ENCODE data around the gene PROCA1. TPM values are rescaled to one million over a fixed set of nuclear protein-coding genes. Genes with fewer than 3 reads are reported as not detected.

Gene PROCA1
- total and polyA plus RNA-seq, 2 of the 13 experiments (the other 11 are each of a cell fraction or from before 2014, with no cell fraction given) = 0.73 to 1.5 TPM

DNA sequence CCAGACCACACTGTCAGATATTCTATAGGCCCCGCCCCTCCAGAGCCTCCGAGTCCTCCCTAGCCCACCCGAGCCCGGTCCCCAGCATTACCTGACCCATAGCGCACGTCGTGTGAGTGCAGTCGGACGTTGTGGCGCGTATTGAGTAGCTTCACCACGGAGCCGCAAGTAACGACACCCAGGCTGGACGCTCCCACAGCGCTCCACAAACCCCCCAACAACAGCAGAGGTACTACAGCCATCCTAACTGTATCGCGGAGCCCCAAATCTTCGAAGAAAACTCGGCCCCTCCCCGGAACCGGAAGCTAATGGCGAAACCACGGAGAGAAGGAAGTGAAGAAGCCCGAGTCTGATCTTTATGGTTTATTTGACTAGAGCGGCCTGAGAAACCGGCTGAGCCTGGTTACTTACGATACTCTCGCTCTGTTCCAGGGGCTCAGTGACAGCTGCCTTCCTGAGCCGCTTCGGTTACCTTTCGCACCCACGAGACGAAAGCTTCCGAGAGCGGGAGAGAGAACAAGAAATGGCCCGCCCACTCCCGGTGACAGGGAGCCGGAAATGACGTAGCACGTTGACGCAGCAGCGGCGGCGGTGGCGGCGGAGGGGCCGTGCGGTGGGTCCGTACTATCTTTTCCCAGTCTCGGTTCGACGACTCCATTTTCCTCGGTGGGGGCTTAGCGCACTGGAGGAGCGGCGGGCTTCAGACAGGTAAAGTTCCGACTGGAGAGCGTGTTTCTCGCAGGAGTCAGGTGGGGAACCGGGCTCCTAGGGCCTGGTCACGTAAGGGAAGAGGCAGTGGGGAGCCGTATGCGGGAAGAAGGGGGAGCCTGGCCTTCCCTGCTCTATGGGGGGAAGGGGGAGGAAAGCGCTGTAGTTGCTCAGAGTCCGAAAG, 49.8 kb downstream of the PROCA1 start, which contains the start of the genes SDF2 and SUPT6H (continued):
- no peak for TF ChIP-seq U2AF2 (IDR thresholded peaks at IDR 0.05; ENCODE audit: low read depth, low read length)
- peak; percentile 97 for TF ChIP-seq ASH2L (IDR thresholded peaks at IDR 0.05; ENCODE audit: insufficient read length, low read depth, low read length)
- TF ChIP-seq, protein P1, sequence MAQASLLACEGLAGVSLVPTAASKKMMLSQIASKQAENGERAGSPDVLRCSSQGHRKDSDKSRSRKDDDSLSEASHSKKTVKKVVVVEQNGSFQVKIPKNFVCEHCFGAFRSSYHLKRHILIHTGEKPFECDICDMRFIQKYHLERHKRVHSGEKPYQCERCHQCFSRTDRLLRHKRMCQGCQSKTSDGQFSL (CRISPR knock-in tag; IDR thresholded peaks at IDR 0.05) = no peak
- TF ChIP-seq, protein P2, sequence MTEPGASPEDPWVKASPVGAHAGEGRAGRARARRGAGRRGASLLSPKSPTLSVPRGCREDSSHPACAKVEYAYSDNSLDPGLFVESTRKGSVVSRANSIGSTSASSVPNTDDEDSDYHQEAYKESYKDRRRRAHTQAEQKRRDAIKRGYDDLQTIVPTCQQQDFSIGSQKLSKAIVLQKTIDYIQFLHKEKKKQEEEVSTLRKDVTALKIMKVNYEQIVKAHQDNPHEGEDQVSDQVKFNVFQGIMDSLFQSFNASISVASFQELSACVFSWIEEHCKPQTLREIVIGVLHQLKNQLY (CRISPR knock-in tag; IDR thresholded peaks at IDR 0.05) = no peak
- TF ChIP-seq HNRNPUL1 (IDR thresholded peaks at IDR 0.05; ENCODE audit: low read depth, low read length) = no peak
- TF ChIP-seq CC2D1A (CRISPR knock-in tag; IDR thresholded peaks at IDR 0.05) = no peak
- TF ChIP-seq, protein P3, sequence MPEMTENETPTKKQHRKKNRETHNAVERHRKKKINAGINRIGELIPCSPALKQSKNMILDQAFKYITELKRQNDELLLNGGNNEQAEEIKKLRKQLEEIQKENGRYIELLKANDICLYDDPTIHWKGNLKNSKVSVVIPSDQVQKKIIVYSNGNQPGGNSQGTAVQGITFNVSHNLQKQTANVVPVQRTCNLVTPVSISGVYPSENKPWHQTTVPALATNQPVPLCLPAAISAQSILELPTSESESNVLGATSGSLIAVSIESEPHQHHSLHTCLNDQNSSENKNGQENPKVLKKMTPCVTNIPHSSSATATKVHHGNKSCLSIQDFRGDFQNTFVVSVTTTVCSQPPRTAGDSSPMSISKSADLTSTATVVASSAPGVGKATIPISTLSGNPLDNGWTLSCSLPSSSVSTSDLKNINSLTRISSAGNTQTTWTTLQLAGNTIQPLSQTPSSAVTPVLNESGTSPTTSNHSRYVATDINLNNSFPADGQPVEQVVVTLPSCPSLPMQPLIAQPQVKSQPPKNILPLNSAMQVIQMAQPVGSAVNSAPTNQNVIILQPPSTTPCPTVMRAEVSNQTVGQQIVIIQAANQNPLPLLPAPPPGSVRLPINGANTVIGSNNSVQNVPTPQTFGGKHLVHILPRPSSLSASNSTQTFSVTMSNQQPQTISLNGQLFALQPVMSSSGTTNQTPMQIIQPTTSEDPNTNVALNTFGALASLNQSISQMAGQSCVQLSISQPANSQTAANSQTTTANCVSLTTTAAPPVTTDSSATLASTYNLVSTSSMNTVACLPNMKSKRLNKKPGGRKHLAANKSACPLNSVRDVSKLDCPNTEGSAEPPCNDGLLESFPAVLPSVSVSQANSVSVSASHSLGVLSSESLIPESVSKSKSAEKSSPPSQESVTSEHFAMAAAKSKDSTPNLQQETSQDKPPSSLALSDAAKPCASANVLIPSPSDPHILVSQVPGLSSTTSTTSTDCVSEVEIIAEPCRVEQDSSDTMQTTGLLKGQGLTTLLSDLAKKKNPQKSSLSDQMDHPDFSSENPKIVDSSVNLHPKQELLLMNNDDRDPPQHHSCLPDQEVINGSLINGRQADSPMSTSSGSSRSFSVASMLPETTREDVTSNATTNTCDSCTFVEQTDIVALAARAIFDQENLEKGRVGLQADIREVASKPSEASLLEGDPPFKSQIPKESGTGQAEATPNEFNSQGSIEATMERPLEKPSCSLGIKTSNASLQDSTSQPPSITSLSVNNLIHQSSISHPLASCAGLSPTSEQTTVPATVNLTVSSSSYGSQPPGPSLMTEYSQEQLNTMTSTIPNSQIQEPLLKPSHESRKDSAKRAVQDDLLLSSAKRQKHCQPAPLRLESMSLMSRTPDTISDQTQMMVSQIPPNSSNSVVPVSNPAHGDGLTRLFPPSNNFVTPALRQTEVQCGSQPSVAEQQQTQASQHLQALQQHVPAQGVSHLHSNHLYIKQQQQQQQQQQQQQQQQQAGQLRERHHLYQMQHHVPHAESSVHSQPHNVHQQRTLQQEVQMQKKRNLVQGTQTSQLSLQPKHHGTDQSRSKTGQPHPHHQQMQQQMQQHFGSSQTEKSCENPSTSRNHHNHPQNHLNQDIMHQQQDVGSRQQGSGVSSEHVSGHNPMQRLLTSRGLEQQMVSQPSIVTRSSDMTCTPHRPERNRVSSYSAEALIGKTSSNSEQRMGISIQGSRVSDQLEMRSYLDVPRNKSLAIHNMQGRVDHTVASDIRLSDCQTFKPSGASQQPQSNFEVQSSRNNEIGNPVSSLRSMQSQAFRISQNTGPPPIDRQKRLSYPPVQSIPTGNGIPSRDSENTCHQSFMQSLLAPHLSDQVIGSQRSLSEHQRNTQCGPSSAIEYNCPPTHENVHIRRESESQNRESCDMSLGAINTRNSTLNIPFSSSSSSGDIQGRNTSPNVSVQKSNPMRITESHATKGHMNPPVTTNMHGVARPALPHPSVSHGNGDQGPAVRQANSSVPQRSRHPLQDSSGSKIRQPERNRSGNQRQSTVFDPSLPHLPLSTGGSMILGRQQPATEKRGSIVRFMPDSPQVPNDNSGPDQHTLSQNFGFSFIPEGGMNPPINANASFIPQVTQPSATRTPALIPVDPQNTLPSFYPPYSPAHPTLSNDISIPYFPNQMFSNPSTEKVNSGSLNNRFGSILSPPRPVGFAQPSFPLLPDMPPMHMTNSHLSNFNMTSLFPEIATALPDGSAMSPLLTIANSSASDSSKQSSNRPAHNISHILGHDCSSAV (CRISPR knock-in tag; IDR thresholded peaks at IDR 0.05; ENCODE audit: borderline replicate concordance) = no peak
- TF ChIP-seq ZNF543 (CRISPR knock-in tag; IDR thresholded peaks at IDR 0.05) = peak; percentile 60; the same call in 1 of the 2 replicates
- TF ChIP-seq, protein P4, sequence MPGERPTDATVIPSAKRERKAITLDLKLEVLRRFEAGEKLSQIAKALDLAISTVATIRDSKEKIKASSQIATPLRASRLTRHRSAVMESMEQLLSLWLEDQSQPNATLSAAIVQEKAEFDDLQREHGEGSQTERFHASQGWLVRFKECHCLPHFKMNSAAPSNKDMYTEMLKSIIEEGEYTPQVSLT (CRISPR knock-in tag; IDR thresholded peaks at IDR 0.05; ENCODE audit: borderline replicate concordance, low read depth) = no peak
- peak; percentile 67; the same call in 1 of the 2 replicates for TF ChIP-seq ZNF225 (CRISPR knock-in tag; IDR thresholded peaks at IDR 0.05)
- TF ChIP-seq DR1 (CRISPR knock-in tag; IDR thresholded peaks at IDR 0.05) = no peak
- TF ChIP-seq, protein P5, sequence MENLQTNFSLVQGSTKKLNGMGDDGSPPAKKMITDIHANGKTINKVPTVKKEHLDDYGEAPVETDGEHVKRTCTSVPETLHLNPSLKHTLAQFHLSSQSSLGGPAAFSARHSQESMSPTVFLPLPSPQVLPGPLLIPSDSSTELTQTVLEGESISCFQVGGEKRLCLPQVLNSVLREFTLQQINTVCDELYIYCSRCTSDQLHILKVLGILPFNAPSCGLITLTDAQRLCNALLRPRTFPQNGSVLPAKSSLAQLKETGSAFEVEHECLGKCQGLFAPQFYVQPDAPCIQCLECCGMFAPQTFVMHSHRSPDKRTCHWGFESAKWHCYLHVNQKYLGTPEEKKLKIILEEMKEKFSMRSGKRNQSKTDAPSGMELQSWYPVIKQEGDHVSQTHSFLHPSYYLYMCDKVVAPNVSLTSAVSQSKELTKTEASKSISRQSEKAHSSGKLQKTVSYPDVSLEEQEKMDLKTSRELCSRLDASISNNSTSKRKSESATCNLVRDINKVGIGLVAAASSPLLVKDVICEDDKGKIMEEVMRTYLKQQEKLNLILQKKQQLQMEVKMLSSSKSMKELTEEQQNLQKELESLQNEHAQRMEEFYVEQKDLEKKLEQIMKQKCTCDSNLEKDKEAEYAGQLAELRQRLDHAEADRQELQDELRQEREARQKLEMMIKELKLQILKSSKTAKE (CRISPR knock-in tag; IDR thresholded peaks at IDR 0.05; ENCODE audit: borderline replicate concordance) = 0 out of 2 replicates have a peak, but pooled peaks have one; percentile 16
- TF ChIP-seq MTA3 (CRISPR knock-in tag; IDR thresholded peaks at IDR 0.05) = no peak
- TF ChIP-seq, protein P6, sequence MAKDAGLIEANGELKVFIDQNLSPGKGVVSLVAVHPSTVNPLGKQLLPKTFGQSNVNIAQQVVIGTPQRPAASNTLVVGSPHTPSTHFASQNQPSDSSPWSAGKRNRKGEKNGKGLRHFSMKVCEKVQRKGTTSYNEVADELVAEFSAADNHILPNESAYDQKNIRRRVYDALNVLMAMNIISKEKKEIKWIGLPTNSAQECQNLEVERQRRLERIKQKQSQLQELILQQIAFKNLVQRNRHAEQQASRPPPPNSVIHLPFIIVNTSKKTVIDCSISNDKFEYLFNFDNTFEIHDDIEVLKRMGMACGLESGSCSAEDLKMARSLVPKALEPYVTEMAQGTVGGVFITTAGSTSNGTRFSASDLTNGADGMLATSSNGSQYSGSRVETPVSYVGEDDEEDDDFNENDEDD (CRISPR knock-in tag; IDR thresholded peaks at IDR 0.05; ENCODE audit: borderline replicate concordance) = peak; percentile 75; the same call in 1 of the 2 replicates
- no peak for TF ChIP-seq FOSL1 (CRISPR knock-in tag; IDR thresholded peaks at IDR 0.05; ENCODE audit: borderline replicate concordance)

All from HepG2 (cell line).